SK-MEL-5 (cell line): Measurements from ENCODE around the gene PRSS1. TPM values are rescaled to one million over a fixed set of nuclear protein-coding genes. Genes with fewer than 3 reads are reported as not detected.
"Not testable (repeated sequence)": the region's sequence is repeated elsewhere in the genome, so short reads cannot be mapped to it uniquely, and the experiment has no call there.

Experiments
- DNase-seq: peaks from one replicate; pipeline ENCODE4 v3.0.0-alpha.2; 2016; ENCODE audit warnings: low read depth, low spot score
- in situ Hi-C: cut with HindIII; loops from 2 replicates; pipeline ENCODE4 v1.10.0; 2016; ENCODE audit warnings: low sequenced_read_pairs, high pct_unique_total_duplicates, low pct_unique_long_range_greater_than_20kb
- total RNA-seq: library from RNA; depleted of rRNA; stranded (reverse); fragments of >200 nt; shearing (Covaris generic); gene quantifications from 2 replicates; pipeline ENCODE4 v1.2.3, GENCODE V29; 2014

Gene PRSS1
- total RNA-seq, 1 experiment from 2014 or later: not detected

GRCh38 chr7:142767451-142767850 is 18.2 kb downstream of the PRSS1 start:
- in situ Hi-C loops: no loop called here
- DNase-seq: no peak

GRCh38 chr7:142767861-142768260 is 18.6 kb downstream of the PRSS1 start:
- in situ Hi-C loops: no loop called here
- DNase-seq: no peak

GRCh38 chr7:142768885-142769284 is 19.6 kb downstream of the PRSS1 start:
- in situ Hi-C loops, DNase-seq: not testable (repeated sequence)

- no peak for DNase-seq
- in situ Hi-C loops: no loop called here
These were observed 21.5 kb downstream of the PRSS1 start, which contains the start of gene PRSS2 for GRCh38 chr7:142770661-142771352. Gene PRSS2, plus strand, starts transcription at chr7:142770970. Its CDS starts 13 bp downstream, at chr7:142770983.

GRCh38 chr7:142771353-142771723 is 22.1 kb downstream of the PRSS1 start:
- in situ Hi-C loops: no loop called here
- DNase-seq: no peak

- in situ Hi-C loops: no loop called here
- no peak for DNase-seq
These were observed 22.8 kb downstream of the PRSS1 start for GRCh38 chr7:142772051-142772450.

- no peak for DNase-seq
- in situ Hi-C loops: no loop called here
These were observed 23.4 kb downstream of the PRSS1 start for GRCh38 chr7:142772673-142773072.

GRCh38 chr7:142773230-142773629 is 24.0 kb downstream of the PRSS1 start:
- in situ Hi-C loops: no loop called here

GRCh38 chr7:142773937-142774744 is 24.9 kb downstream of the PRSS1 start:
- in situ Hi-C loops: no loop called here

More at GRCh38 chr7:142773230-142773629, 24.0 kb downstream of the PRSS1 start:
- DNase-seq: no peak

GRCh38 chr7:142774826-142775225 is 25.6 kb downstream of the PRSS1 start:
- DNase-seq: no peak
- in situ Hi-C loops: no loop called here

More at GRCh38 chr7:142773937-142774744, 24.9 kb downstream of the PRSS1 start:
- no peak for DNase-seq

GRCh38 chr7:142775351-142776115 is 26.3 kb downstream of the PRSS1 start:
- in situ Hi-C loops, DNase-seq: not testable (repeated sequence)

GRCh38 chr7:142776206-142776844 is 27.1 kb downstream of the PRSS1 start:
- in situ Hi-C loops: no loop called here
- DNase-seq: no peak

- in situ Hi-C loops, DNase-seq: not testable (repeated sequence)
These were observed 27.6 kb downstream of the PRSS1 start for GRCh38 chr7:142776845-142777225.

GRCh38 chr7:142777318-142777717 is 28.0 kb downstream of the PRSS1 start:
- DNase-seq: no peak
- in situ Hi-C loops: no loop called here

- peak; percentile 95 for DNase-seq
- in situ Hi-C loops: no loop called here
These were observed 33.9 kb downstream of the PRSS1 start for GRCh38 chr7:142782922-142783900.

- in situ Hi-C loops: no loop called here
- DNase-seq: peak; percentile 53
These were observed 34.8 kb downstream of the PRSS1 start for GRCh38 chr7:142784096-142784495.

GRCh38 chr7:142784716-142785115 is 35.4 kb downstream of the PRSS1 start:
- DNase-seq: no peak
- in situ Hi-C loops: no loop called here
